ENCODE measurements around the gene ARAP1. TPM values are rescaled to one million over a fixed set of nuclear protein-coding genes. Genes with fewer than 3 reads are reported as not detected.

The ARAP1 gene
- total RNA-seq, 1 experiment from 2014 or later, result 85.5 TPM

DNA sequence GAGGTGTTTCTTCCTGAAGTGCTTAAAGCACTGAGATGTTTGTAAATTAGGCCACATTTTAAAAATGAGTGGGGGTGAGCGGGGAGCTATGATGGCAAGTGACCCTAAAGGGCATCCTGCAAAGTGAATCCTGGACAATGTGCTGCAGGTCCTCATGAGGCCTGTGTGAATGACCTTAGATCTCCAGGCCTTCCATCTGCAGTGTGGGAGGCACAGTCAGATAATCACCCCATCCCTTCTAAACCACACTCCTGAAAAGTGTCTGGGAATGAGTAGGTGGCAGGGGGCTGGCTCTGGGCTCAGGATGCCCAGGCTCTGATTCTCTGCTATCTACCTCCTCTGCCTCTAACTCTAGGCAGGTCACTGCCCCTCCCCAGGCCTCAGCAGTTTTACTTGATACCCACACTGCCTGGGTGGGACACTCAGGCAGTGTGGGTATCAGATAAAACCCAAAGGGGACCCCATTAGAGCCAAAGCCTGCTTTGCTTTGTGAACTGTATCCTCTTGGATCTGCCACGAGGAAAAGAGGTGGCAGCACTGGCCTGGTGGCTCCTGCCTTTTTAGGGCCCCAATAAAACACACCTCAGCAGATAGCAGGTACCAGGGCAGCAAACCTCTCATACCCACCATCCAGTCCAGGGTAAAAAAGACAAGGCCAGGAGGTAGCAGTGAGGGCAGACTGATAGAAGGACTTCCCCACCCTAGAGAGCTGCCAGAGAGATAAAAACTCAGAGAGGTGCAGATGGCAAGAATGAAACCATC, 31.1 kb upstream of the ARAP1 start:
- Histone ChIP-seq H3K4me3 (ENCODE audit: insufficient read depth, low read depth, low read length) (no peak overlapping the region), H3K27me3 (ENCODE audit: control insufficient read depth, insufficient read depth, low read length) (peaks cover 14% of the 10 kb centered on the region), H3K36me3 (replicated peaks; ENCODE audit: control insufficient read depth, insufficient read depth, low read length) (no peaks in the 10 kb centered on the region; the same call in 1 of the 2 replicates)
- DNase-seq, result peak; percentile 20

DNA sequence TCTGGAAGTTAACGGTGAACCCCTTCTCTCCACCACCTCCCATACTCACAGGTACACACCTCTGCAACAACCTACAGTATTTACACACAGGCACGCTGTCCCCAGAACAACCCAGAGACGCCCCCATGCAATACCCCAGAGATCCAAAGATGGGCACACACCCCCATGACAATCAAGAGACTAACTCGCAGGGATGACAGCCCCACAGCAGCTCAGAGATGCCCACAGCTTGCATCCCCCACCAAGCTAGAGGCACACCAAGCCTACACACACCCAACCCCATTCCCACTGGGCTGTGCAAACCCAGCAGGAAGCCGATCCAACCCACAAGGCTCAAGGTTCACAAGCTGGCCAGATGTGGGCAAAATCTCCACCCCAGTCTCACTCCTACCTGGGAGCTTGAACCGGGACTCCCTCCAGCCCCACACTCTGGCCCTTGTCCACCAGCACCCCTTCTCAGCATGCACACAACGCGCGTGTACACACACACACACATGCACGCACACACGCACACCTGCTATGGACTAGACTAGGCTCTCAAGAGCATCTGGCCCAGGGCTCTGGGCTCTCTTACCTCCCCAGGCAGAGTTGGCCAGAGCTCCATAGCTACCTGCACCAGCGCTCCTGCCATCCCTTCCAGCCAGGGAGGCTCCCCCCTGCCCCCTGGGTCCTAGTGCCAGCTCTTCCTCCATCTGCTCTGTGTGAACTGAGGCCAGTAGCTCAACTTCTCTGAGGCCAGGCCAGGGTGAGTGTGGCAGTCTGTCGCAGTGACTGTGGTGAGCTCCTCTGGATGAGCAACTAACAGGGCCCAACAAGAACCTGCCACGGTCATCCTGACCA, 30.1 kb upstream of the ARAP1 start:
- Histone ChIP-seq H3K36me3 (replicated peaks; ENCODE audit: control insufficient read depth, insufficient read depth, low read length) (no peaks in the 10 kb centered on the region; the same call in none of the 2 replicates), H3K27me3 (ENCODE audit: control insufficient read depth, insufficient read depth, low read length) (peaks cover 14% of the 10 kb centered on the region), H3K4me3 (ENCODE audit: insufficient read depth, low read depth, low read length) (peak overlapping the region; percentile 45)
- DNase-seq, result peak; percentile 88

GRCh38 chr11:72781313-72782080, 29.3 kb upstream of the ARAP1 start:
- no peaks in the 10 kb centered on the region; the same call in none of the 2 replicates for H3K36me3 ChIP-seq (replicated peaks; ENCODE audit: control insufficient read depth, insufficient read depth, low read length)
- DNase-seq, result peak; percentile 97
- peak overlapping the region; percentile 57 for H3K4me3 ChIP-seq (ENCODE audit: insufficient read depth, low read depth, low read length)
- H3K27me3 ChIP-seq (ENCODE audit: control insufficient read depth, insufficient read depth, low read length), result peaks cover 14% of the 10 kb centered on the region

GRCh38 chr11:72781063-72781312, 28.8 kb upstream of the ARAP1 start:
- DNase-seq, result no peak
- Histone ChIP-seq H3K36me3 (replicated peaks; ENCODE audit: control insufficient read depth, insufficient read depth, low read length) (no peaks in the 10 kb centered on the region; the same call in none of the 2 replicates), H3K4me3 (ENCODE audit: insufficient read depth, low read depth, low read length) (peak overlapping the region; percentile 57), H3K27me3 (ENCODE audit: control insufficient read depth, insufficient read depth, low read length) (peaks cover 14% of the 10 kb centered on the region)

GRCh38 chr11:72780296-72781062, 28.3 kb upstream of the ARAP1 start:
- peak; percentile 72 for DNase-seq
- Histone ChIP-seq H3K4me3 (ENCODE audit: insufficient read depth, low read depth, low read length) (peak overlapping the region; percentile 57), H3K27me3 (ENCODE audit: control insufficient read depth, insufficient read depth, low read length) (peaks cover 14% of the 10 kb centered on the region), H3K36me3 (replicated peaks; ENCODE audit: control insufficient read depth, insufficient read depth, low read length) (no peaks in the 10 kb centered on the region; the same call in none of the 2 replicates)

DNA sequence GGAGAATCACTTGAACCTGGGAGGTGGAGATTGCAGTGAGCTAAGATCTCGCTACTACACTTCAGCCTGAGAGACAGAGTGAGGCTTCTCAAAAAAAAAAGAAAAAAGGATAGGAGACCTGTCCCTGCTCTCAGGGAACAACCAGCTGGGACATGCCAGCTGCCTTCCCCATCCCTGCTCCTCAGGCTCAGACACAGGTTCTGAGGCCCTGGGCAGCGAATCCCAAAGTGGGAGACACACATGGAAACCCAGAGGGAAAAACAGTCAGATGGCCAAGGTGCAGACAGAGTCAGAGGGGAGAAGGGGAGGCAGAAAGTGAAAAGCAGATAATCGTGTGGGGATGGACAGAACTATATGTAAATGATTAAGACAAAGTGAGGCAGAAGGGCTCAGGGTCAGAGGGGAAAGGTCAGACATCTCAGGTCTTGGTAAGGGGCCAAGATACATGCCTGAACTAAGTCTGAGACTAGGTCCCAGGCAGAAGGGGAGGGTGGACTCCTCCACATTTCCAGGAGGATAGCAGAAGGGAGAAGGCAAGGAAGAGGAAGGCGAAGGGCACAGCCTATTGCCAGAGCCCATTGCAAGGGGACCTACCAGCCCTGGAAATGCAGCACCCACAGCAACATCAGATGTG, 27.4 kb upstream of the ARAP1 start:
- no peak overlapping the region for H3K4me3 ChIP-seq (ENCODE audit: insufficient read depth, low read depth, low read length)
- no peaks in the 10 kb centered on the region; the same call in none of the 2 replicates for H3K36me3 ChIP-seq (replicated peaks; ENCODE audit: control insufficient read depth, insufficient read depth, low read length)
- H3K27me3 ChIP-seq (ENCODE audit: control insufficient read depth, insufficient read depth, low read length), result peaks cover 14% of the 10 kb centered on the region
- DNase-seq, result no peak

DNA sequence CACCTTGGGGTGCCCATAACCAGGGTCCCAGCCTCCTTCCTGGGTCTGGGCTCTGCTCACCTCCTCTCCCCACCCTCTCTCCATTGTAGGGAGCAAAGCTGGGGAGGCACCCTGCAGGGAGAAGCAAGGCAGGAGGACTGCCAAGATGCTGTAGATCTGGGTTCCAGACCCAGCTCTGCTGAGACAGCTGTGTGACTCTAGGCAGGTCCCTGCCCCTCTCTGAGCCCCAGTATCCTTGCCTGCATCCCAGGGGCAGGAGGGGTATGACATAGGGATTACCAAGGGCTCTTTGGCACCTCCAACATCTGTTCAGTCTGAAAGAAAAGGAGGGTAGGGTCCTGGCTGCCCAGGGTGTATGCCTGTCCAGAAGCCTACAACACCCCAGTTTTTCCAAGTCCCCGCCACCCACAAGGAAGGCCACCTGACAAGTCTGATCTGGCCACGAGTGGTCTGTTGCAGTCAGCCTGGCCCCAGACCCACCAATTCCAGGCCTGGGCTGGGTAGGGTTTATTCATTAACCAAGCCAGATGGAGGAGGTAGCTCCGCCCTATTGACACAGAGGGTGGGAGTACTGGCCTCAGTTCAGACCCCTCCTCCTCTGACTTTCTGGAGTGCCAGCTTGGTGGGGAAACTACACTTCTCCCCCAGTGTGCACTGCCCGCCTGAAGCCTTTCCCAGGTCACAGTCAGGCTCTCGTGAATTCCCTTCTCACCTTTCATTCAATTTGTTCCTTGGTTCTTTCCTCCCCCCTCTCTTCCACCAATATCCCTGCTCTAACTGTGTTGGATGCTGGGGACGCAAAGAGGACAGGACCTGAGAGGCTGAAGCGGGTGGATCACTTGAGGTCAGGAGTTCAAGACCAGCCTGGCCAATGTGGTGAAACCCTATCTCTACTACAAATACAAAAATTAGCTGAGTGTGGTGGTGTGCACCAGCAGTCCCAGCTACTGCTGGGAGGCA, 26.6 kb upstream of the ARAP1 start:
- no peaks in the 10 kb centered on the region; the same call in none of the 2 replicates for H3K36me3 ChIP-seq (replicated peaks; ENCODE audit: control insufficient read depth, insufficient read depth, low read length)
- H3K4me3 ChIP-seq (ENCODE audit: insufficient read depth, low read depth, low read length), result no peak overlapping the region
- peaks cover 14% of the 10 kb centered on the region for H3K27me3 ChIP-seq (ENCODE audit: control insufficient read depth, insufficient read depth, low read length)
- no peak for DNase-seq

GRCh38 chr11:72777755-72778278, 25.6 kb upstream of the ARAP1 start:
- no peaks in the 10 kb centered on the region; the same call in none of the 2 replicates for H3K36me3 ChIP-seq (replicated peaks; ENCODE audit: control insufficient read depth, insufficient read depth, low read length)
- H3K27me3 ChIP-seq (ENCODE audit: control insufficient read depth, insufficient read depth, low read length), result peaks cover 14% of the 10 kb centered on the region
- no peak for DNase-seq
- no peak overlapping the region for H3K4me3 ChIP-seq (ENCODE audit: insufficient read depth, low read depth, low read length)

DNA sequence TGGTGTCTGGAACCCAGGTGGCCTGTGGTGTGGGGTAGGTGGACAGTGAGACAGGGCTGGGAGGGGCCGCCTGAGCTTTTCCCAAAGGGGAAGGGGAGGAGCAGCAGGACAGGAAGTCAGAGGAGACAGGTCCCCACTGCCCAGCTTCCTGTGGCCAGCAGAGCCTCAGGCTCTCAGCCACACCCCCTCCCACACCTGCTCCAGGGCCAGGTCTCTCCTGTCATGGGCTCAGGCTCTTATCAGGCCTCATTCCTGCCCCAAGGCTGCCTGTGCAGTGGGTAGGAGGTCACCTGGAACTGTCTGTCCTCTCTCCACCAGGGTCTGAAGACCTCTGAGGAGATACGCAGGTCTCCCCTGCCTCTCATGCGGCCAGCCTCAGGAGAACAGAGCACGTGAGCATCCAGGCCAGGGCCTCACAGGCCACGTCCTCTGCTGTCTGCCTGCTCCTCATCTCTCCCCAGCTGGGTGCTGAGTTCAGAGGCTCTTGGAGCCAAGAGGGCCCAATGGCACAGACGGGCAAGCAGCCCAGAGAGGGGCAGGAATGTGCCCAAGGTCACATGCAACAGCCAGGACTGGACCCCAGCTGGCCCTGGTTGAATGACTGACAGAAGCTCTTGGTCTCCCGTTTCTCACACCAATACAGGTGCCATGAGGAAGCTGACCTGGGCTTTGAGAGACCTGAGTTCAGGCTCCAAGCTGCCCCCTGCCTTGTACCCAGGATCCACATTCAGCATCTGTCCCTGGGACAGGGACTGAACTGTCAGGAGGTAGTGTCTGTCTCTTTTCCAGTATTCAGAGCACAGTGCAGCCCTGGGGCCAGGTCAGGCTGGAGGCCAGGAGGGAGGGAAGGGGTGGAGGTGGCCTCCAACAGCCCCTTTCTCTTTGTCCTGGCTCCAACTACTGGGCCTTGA, 24.9 kb upstream of the ARAP1 start:
- no peaks in the 10 kb centered on the region; the same call in none of the 2 replicates for H3K36me3 ChIP-seq (replicated peaks; ENCODE audit: control insufficient read depth, insufficient read depth, low read length)
- peaks cover 14% of the 10 kb centered on the region for H3K27me3 ChIP-seq (ENCODE audit: control insufficient read depth, insufficient read depth, low read length)
- H3K4me3 ChIP-seq (ENCODE audit: insufficient read depth, low read depth, low read length), result no peak overlapping the region
- DNase-seq, result peak; percentile 68

DNA sequence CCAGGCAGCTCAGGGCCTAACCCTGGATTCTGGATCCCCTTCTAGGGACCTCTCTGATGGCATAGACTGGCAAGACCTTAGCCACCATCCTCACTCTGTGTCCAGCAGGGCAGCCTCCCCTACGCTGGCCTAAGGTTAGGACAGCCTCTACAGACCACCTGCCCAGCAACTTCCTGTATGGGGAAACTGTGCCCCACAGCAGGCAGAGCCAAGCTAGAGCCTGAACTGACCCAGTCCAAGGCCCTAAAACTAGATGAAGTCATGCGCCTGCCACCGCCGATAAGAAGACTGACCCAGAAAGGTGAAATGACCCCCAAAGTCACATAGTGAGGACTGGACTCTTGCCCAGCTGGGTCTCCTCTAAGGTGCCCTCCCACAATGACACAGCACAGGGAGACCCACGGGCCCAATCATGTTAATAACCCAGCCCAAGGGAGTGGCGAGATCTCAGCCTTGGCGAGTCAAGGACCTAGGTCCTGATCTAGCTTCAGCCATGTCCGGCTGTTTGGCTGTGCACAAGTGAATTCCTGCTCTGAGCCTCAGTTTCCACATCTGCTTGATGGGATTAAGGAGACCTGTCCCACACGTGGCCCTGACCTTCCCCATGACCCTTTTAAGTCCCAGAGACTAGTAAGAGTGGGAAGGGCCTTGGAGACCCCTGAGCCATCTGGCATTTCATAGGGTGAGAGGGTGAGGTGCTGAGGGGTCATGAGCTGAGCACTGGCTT, 24.1 kb upstream of the ARAP1 start:
- Histone ChIP-seq H3K36me3 (replicated peaks; ENCODE audit: control insufficient read depth, insufficient read depth, low read length) (no peaks in the 10 kb centered on the region; the same call in none of the 2 replicates), H3K4me3 (ENCODE audit: insufficient read depth, low read depth, low read length) (no peak overlapping the region), H3K27me3 (ENCODE audit: control insufficient read depth, insufficient read depth, low read length) (peaks cover 13% of the 10 kb centered on the region)
- no peak for DNase-seq

- no peaks in the 10 kb centered on the region; the same call in none of the 2 replicates for H3K36me3 ChIP-seq (replicated peaks; ENCODE audit: control insufficient read depth, insufficient read depth, low read length)
- DNase-seq, result no peak
- H3K4me3 ChIP-seq (ENCODE audit: insufficient read depth, low read depth, low read length), result no peak overlapping the region
- peaks cover 5% of the 10 kb centered on the region for H3K27me3 ChIP-seq (ENCODE audit: control insufficient read depth, insufficient read depth, low read length)
Measured at GRCh38 chr11:72775288-72776110, 23.3 kb upstream of the ARAP1 start.

All from H7 (cell line).